GM18951 (cell line): ENCODE measurements around the gene TBCD.

ENCODE experiments used
- POLR2A ChIP-seq: IDR thresholded peaks from 4 replicates; pipeline ENCODE4 v1.6.1; 2011; ENCODE audit warnings: mild to moderate bottlenecking; ENCODE audit not compliant: insufficient read length, insufficient read depth; ENCODE audit errors: extremely low read depth
- in situ Hi-C: fragments of 300-500 bp; cut with MboI; formaldehyde crosslinking; loops from one replicate; pipeline ENCODE4 v1.12.0; 2022; ENCODE audit warnings: low sequenced_read_pairs, mixed read lengths, inconsistent platforms; ENCODE audit not compliant: unreplicated experiment

TBCD gene

DNA sequence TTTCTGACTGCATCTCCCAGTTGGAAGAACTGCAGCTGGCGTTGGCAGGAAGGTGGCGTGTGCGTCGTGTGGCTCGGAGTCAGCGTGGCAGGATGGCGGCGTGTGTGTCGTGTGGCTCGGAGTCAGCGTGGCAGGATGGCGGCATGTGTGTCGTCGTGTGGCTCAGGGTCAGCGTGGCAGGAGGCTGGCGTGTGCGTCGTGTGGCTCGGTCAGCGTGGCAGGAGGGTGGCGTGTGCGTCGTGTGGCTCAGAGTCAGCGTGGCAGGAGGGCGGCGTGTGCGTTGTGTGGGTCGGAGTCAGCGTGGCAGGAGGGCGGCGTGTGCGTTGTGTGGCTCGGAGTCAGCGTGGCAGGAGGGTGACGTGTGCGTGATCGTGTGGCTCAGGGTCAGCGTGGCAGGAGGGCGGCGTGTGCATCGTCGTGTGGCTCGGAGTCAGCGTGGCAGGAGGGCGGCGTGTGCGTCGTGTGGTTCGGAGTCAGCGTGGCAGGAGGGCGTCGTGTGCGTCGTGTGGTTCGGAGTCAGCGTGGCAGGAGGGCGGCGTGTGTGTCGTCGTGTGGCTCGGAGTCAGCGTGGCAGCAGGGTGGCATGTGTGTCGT is 49.6 kb downstream of the TBCD start:
- in situ Hi-C loops = no loop called here
- no peak for TF ChIP-seq POLR2A

DNA sequence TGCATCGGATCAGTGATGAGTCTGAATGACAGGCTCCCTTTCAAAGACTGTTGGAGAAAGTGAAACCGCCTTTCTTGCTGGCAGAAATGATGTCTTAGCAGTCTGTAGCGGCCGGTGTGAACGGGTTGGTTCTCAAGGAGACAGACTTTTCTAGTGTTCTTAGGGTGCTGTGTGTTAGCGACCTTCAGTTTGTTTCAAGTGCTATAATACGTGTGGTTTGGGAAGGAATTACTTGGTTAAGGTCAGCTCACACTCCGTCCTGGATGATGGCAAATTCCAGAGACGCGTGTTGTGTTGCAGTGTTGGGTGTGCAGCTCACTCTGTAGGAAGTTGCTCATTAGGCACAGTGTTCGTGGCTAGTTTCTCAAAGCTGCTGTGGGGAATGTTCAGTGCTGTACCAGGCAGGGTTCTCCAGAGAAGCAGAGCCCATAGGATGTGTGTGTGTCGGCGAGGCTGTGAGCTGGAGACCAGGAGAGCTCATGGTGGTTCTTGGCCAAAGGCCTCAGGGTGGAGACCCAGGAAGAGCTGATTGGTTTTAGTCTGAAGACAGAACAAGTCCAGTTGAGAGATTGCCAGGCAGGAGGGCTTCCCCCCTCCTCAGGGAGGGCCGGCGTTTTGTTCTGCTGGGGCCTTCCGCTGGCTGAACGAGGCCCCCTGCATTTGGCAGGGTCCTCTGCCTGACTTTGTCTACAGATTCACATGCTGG is 50.4 kb downstream of the TBCD start:
- TF ChIP-seq POLR2A = no peak
- in situ Hi-C loops = no loop called here

DNA sequence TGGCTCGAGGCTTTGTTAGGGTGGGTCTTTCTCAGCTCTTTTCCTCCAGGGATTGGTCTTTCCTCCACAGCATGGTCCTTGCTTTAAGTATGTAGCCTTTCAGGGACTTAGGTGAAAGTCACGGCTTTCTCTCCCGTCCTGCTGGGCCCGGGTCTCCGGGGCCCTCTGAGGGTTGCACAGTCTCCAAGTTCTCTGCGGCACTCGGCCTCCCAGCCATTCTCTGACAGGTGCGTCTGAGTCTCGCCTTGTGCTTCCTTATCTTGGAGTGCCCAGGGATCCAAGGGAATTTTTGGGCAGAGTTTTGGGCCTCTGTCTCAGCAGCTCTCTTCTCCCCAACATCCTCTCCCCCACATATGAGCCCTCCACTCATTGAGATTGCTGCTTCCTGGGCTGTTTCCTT is 51.3 kb downstream of the TBCD start:
- TF ChIP-seq POLR2A = no peak
- in situ Hi-C loops = no loop called here

DNA sequence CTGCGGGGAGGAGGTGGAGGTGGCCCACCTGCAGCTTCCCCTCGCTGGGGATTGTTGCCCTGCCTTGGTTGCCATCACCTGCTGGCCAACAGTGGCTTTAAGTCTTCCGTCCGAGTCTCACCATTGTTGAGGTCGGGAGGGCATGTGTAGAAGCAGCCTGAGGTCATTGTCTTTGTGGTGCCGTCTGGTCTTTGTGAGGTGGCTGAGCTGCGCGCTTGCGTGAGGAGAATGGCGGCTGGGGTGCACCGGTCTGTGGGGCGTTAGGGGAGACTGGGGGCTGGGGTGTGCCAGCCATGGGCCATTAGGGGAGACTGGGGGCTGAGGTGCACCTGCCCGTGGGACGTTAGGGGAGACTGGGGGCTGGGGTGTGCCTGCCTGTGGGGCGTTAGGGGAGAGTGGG is 51.7 kb downstream of the TBCD start:
- in situ Hi-C loops = no loop called here
- TF ChIP-seq POLR2A = no peak

DNA sequence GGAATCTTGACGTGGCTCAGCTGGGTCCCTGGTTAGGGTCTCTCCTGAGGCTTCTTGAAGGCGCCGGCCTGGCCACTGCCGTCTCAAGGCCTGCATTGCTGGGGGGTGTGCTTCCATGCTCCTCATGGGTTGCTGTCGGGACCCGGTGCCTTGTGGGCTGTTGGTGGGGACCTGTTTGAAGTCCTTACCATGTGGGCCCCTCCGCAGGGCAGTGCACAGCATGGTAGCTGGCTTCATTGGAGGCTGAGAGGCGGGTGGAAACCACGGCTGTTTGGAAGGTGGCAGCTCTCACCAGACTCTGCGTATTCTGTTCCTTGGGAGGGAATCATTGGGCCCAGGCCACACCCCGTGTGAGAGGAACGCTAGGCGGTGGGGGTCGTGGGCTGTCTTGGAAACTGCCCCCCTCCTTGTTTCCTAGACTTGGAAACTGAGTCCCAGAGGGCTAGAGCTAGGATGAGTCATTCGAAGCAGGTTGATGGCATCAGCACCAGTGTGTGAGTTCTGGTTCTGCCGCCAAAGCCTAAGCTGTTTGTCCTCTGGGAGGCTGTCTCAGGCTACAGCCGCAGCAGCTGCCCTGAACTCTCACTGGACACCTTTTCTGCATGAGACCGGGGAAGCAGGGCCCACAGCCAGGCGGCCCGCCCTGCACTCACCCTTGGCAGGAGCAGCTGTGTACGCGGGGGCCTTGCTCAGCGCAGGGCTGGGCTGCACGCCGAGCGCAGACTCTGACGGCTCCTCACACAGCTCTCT is 52.8 kb downstream of the TBCD start:
- in situ Hi-C loops = no loop called here

DNA sequence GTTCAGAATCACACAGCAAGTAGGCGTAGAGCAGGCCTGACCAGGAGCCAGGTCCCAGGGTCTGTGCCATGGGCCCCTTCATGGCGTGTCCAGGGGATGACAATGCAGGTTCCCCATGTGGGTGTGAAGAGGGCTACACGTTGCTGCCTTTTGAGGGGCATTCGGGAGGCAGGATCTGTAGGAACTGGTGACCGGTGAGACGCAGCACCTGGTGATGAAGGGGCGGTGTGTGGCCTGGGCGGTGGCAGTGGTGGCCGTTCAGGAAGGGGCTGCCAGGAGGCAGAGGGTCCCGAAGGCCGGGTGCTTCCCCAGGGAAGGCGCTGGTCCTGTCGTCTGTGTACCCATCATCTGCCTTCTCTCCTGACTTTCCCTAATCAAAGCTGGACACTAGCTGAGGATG is 53.4 kb downstream of the TBCD start:
- in situ Hi-C loops = no loop called here
- TF ChIP-seq POLR2A = no peak

More for the DNA sequence above, 52.8 kb downstream of the TBCD start:
- no peak for TF ChIP-seq POLR2A

DNA sequence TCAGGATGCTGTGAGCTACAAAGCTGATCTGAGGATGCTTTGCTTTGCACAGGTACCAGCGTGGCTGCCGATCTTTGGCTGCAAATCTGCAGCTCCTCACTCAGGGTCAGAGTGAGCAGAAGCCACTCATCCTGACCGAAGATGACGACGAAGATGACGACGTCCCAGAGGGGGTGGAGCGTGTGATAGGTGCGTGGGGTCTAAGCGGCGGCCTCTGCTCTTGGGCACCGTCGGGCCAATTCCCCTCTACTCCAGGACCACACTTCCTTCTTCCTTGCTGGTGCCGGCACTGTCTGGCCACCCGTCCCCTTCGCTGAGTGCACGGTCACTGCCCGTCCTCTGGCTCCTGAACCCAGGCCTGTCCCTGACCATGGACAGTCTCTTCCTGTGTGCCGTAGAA is 54.0 kb downstream of the TBCD start:
- in situ Hi-C loops = no loop called here
- no peak for TF ChIP-seq POLR2A

DNA sequence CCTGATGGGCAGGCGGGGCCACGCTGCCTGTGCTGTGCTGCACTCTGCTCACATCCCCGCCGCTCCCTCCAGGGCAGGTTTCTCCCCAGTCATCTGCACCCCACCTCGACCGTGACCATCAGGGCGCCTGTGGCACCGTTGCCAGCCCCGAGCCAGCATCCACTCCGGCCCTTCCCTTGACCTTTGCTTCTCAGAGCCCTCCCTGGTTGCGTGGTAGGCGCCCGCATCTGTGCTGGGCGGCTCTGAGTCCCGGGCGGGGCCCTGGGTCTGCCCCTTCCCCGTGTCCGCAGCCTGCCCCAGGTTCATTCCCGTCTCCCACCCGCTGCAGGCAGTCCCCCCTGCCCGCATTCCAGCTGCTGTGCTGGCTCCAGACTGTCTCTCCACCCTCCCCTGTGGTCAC is 54.8 kb downstream of the TBCD start:
- no peak for TF ChIP-seq POLR2A
- in situ Hi-C loops = no loop called here

DNA sequence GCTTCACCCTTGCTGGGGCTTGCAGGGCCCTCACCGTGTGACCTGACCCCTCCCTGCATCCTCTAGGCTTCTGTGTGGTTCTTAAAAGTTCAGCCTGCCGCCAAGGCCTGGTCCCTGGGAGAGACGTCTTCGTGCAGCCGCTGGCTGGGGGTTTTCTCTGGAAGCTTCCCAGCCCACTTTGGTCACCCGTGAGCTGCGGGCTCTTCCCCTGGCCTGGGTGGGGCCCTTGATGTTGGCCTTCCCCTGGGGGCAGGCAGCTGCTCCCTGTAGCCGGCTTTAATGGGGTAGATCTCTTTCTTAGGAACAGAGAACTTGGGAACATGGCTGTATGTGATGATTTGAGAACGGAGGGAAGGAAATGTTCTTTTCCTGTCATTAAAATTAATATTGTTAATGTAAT is 55.2 kb downstream of the TBCD start:
- no peak for TF ChIP-seq POLR2A
- in situ Hi-C loops = no loop called here

DNA sequence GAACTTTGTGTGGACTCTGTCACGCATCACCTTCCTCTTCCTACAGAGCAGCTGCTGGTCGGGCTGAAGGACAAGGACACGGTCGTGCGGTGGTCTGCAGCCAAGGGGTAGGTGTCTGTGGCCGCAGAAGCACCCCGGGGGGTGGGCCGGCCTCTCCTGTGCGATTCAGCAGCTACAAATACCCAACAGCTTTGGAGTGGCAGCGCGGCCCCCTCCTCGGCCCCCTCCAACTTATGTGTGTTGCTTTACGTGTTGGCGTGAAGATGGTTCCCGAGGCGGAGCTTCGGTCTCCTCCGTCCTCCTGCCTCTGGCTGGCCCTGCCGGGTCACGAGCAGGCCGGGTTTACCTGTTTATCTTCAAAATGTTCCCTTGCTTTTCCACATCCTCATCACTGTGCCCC is 55.7 kb downstream of the TBCD start:
- in situ Hi-C loops = no loop called here
- TF ChIP-seq POLR2A = no peak

DNA sequence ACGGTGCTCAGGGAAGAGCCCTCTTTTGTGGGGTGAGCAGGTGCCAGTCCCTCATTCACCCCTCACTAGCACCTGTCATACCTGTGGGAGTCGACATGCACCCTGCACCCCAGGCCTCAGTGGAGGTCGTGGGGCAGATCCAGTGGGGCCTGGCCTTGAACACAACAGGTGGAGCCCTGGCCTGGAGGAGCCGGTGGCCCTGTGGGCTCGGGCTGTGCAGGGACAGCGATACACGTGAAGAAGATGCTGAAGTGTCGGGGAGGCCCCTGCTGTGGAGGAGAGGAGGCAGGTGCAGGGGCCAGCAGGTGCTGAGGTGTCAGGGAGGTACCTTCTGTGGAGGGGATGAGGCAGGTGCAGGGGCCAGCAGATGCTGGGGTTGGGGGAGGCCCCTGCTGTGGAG is 56.1 kb downstream of the TBCD start:
- in situ Hi-C loops = no loop called here
- TF ChIP-seq POLR2A = no peak

DNA sequence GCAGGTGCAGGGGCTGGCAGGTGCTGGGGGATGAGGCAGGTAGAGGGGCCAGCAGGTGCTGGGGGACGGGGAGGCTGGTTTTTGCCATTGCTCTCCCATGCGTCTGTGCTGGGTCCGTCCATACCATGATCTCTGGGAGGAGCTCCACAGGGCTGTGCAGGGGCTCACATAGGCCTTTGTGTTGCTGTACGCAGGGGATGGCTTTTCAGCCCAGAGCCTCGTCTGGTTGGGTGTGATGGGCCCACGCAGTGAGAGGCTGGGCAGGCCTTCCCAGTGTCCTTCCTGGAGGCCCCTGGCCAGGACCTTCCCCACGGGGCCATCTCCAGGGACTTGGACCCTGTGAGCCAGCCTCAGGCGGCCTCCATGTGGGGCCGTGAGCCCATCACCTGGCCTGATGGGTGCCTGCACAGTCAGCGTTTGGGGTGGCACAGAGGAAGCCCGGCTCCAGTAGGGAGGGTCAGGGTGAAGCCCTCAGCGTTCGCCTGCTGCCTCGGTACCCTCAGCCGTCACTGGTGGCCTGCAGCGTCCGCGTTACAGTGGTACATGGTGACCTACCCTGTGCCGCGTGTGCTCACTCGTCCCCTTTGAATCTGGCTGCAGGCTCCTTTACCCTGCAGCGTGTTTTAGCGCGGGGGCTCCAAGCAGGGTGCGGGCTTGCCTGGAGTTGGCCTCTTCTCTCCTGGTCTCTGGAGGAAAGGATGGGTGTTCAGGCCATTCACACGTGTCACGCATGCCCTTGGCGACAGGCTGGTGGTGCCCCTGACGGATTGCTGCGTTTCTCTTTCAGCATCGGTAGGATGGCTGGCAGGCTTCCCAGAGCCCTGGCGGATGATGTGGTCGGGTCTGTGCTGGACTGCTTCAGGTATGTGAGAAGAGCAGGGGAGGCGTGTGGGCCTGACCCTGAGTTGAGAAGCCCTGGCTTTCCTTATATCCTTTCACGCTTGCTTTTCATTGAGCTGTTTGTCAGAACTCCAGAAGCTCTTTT is 57.3 kb downstream of the TBCD start:
- in situ Hi-C loops = no loop called here
- TF ChIP-seq POLR2A = no peak
